HEK293 (cell line): ENCODE measurements around the gene ELOVL5.

Experiments
- ATF2 ChIP-seq: fragments of 450-650 bp; formaldehyde crosslinking; IDR thresholded peaks from 2 replicates; pipeline ENCODE4 v1.5.1; 2016; ENCODE audit warnings: missing biosample characterization, missing genetic modification characterization, low read depth
- CTCF ChIP-seq: fragments of 450-650 bp; formaldehyde crosslinking; IDR thresholded peaks from 2 replicates; pipeline ENCODE4 v1.5.1; 2016; ENCODE audit warnings: missing biosample characterization, missing genetic modification characterization
- ELK4 ChIP-seq: IDR thresholded peaks from 2 replicates; pipeline ENCODE4 v1.6.1; 2011; ENCODE audit warnings: mild to moderate bottlenecking, low read depth, low read length, borderline replicate concordance
- GFI1B ChIP-seq: fragments of 450-650 bp; formaldehyde crosslinking; IDR thresholded peaks from 2 replicates; pipeline ENCODE4 v1.5.1; 2016; ENCODE audit warnings: missing biosample characterization, missing genetic modification characterization
- PRDM10 ChIP-seq: fragments of 450-650 bp; formaldehyde crosslinking; IDR thresholded peaks from 2 replicates; pipeline ENCODE4 v1.5.1; 2016; ENCODE audit warnings: missing biosample characterization, missing genetic modification characterization
- REST ChIP-seq: fragments of 450-650 bp; formaldehyde crosslinking; IDR thresholded peaks from 2 replicates; pipeline ENCODE4 v1.5.1; 2016; ENCODE audit warnings: missing biosample characterization, missing genetic modification characterization
- ZFP37 ChIP-seq: fragments of 450-650 bp; formaldehyde crosslinking; IDR thresholded peaks from 2 replicates; pipeline ENCODE4 v1.5.1; 2016; ENCODE audit warnings: missing biosample characterization, missing genetic modification characterization
- ZNF239 ChIP-seq: fragments of 450-650 bp; formaldehyde crosslinking; IDR thresholded peaks from 2 replicates; pipeline ENCODE4 v1.5.1; 2016; ENCODE audit warnings: missing biosample characterization, missing genetic modification characterization
- ZNF274 ChIP-seq, 2 experiments: fragments of 200-500 bp in 1 of 2; fragments of 450-650 bp in 1 of 2; sonication (Bioruptor generic) in 1 of 2; formaldehyde crosslinking in 1 of 2; IDR thresholded peaks; 2 replicates each; pipeline versions ENCODE4 v1.5.1 to v1.6.1; 2014 to 2016; ENCODE audit warnings: borderline replicate concordance in 1 of 2, inconsistent platforms in 1 of 2, low read length in 1 of 2, missing biosample characterization in 1 of 2, missing genetic modification characterization in 1 of 2
- ZNF768 ChIP-seq: fragments of 450-650 bp; formaldehyde crosslinking; IDR thresholded peaks from 2 replicates; pipeline ENCODE4 v1.5.1; 2018; ENCODE audit warnings: missing biosample characterization, mild to moderate bottlenecking, missing genetic modification characterization
- ZNF843 ChIP-seq: fragments of 450-650 bp; formaldehyde crosslinking; IDR thresholded peaks from 2 replicates; pipeline ENCODE4 v1.5.1; 2016; ENCODE audit warnings: missing biosample characterization, missing genetic modification characterization

GRCh38 chr6:53376661-53377226, 28.0 kb upstream of the ELOVL5 start:
- TF ChIP-seq ATF2, result no peak
- no peak for TF ChIP-seq ZFP37 (tag by site-specific recombination)
- no peak for TF ChIP-seq ZNF768
- TF ChIP-seq CTCF (tag by site-specific recombination), result no peak
- TF ChIP-seq REST (tag by site-specific recombination), result no peak
- TF ChIP-seq ELK4, result no peak
- TF ChIP-seq ZNF239, result no peak
- no peak for TF ChIP-seq ZNF274 (IDR thresholded peaks at IDR 0.05; ENCODE audit: low read length)
- TF ChIP-seq ZNF274 (tag by site-specific recombination; IDR thresholded peaks at IDR 0.05; ENCODE audit: borderline replicate concordance), result no peak
- TF ChIP-seq GFI1B (tag by site-specific recombination), result no peak
- no peak for TF ChIP-seq PRDM10 (tag by site-specific recombination)
- TF ChIP-seq ZNF843 (tag by site-specific recombination), result no peak
